ENCODE data around the gene FRMD6. TPM values are rescaled to one million over a fixed set of nuclear protein-coding genes. Genes with fewer than 3 reads are reported as not detected.

FRMD6 gene
- total and polyA plus RNA-seq, 9 donors: 15.3 to 79.2 (median 33.3) TPM

GRCh38 chr14:51661504-51661903, 9.8 kb downstream of the FRMD6 start:
- Histone ChIP-seq H3K9me3 (no peaks in the 10 kb centered on the region), H3K4me3 (no peak overlapping the region), H3K27me3 (no peaks in the 10 kb centered on the region), H3K27ac (no peak overlapping the region), H3K4me1 (ENCODE audit: insufficient read depth) (peaks cover 2% of the 10 kb centered on the region), H3K36me3 (no peaks in the 10 kb centered on the region)
- DNase-seq: no peak
- intact Hi-C loops (cut with DNase I): no loop called here
- TF ChIP-seq CTCF (IDR thresholded peaks at IDR 0.05) (no peak), EP300 (IDR thresholded peaks at IDR 0.05) (no peak), POLR2A (IDR thresholded peaks at IDR 0.05) (no peak)

- Histone ChIP-seq H3K27ac (no peak overlapping the region), H3K36me3 (no peaks in the 10 kb centered on the region), H3K9me3 (no peaks in the 10 kb centered on the region), H3K4me3 (no peak overlapping the region), H3K4me1 (ENCODE audit: insufficient read depth) (peaks cover 3% of the 10 kb centered on the region), H3K27me3 (no peaks in the 10 kb centered on the region)
- TF ChIP-seq CTCF (IDR thresholded peaks at IDR 0.05) (no peak), EP300 (IDR thresholded peaks at IDR 0.05) (no peak), POLR2A (IDR thresholded peaks at IDR 0.05) (no peak)
- 86 to 92% (median 91%) methylated on average over 5 of the region's 5 CpGs for WGBS, 3 donors
- DNase-seq: no peak
- intact Hi-C loops (cut with DNase I): no loop called here
Observed at GRCh38 chr14:51663783-51664326, 12.1 kb downstream of the FRMD6 start.

- Histone ChIP-seq H3K27ac (no peak overlapping the region), H3K4me3 (no peak overlapping the region), H3K36me3 (no peaks in the 10 kb centered on the region), H3K27me3 (no peaks in the 10 kb centered on the region), H3K4me1 (ENCODE audit: insufficient read depth) (peaks cover 3% of the 10 kb centered on the region), H3K9me3 (no peaks in the 10 kb centered on the region)
- 81 to 90% (median 89%) methylated on average over 3 of the region's 3 CpGs for WGBS, 3 donors
- no peak for DNase-seq
- intact Hi-C loops (cut with DNase I): no loop called here
- TF ChIP-seq POLR2A (IDR thresholded peaks at IDR 0.05) (no peak), CTCF (IDR thresholded peaks at IDR 0.05) (no peak), EP300 (IDR thresholded peaks at IDR 0.05) (no peak)
Observed at GRCh38 chr14:51666070-51666469, 14.4 kb downstream of the FRMD6 start.

DNA sequence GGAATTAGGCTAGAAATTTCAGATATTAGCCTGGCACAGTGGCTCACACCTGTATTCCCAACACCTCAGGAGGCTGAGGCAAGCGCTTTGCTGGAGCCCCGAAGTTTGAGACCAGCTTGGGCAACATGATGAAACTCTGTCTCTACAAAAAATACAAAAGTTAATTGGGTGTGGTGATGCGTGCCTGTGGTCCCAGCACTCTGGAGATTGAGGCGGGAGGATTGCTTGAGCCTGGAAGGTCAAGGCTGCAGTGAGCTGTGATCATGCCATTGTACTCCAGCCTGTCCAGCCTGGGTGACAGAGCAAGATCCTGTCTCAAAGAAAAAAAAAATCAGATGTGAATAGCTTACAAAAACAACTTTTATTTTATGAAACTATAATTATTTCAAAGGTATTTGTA, 15.1 kb downstream of the FRMD6 start:
- H3K4me3 ChIP-seq: no peak overlapping the region
- WGBS, 3 donors: 75 to 84% (median 75%) methylated on average over 4 of the region's 4 CpGs
- H3K27me3 ChIP-seq: no peaks in the 10 kb centered on the region
- H3K27ac ChIP-seq: no peak overlapping the region
- H3K9me3 ChIP-seq: no peaks in the 10 kb centered on the region
- no peak for DNase-seq
- no peak for TF ChIP-seq EP300 (IDR thresholded peaks at IDR 0.05)
- TF ChIP-seq CTCF (IDR thresholded peaks at IDR 0.05): no peak
- TF ChIP-seq POLR2A (IDR thresholded peaks at IDR 0.05): no peak
- intact Hi-C loops (cut with DNase I): no loop called here
- H3K4me1 ChIP-seq (ENCODE audit: insufficient read depth): peaks cover 3% of the 10 kb centered on the region
- H3K36me3 ChIP-seq: no peaks in the 10 kb centered on the region

Measured in ovary (tissue), 9 donors.